K562 (cell line): Measurements from ENCODE around the gene SLC66A3. TPM values are rescaled to one million over a fixed set of nuclear protein-coding genes. Genes with fewer than 3 reads are reported as not detected.

Experiments used
- ATAC-seq: fragments of 200-7000 bp; cut with Tn5 transposase; 3 replicates; pipeline ENCODE4 v1.9.1; 2020; ENCODE audit warnings: moderate library complexity
- BruUV-seq: library from RNA; stranded (reverse); fragments of 400-500 nt; replicated peaks from 2 replicates; lab custom pipeline; 2021; lab: Mats Ljungman, UMichigan
- CTCF ChIA-PET: fragments of 300-600 bp; formaldehyde crosslinking; extraction: SDS; loops from one replicate; lab custom pipeline; 2021; ENCODE audit warnings: low intra/inter-chr PET ratio; lab: Yijun Ruan, JAX
- POLR2A ChIA-PET: fragments of 300-600, 350-650 bp; sonication (Branson Sonifier 250); formaldehyde crosslinking; extraction: SDS; loops from one replicate; lab custom pipeline; 2021; ENCODE audit warnings: antibody characterized with exemption, inconsistent platforms; lab: Yijun Ruan, JAX
- DNase-seq, 4 experiments: peaks; one replicate each; pipeline versions ENCODE4 v3.0.0 to v3.0.0-alpha.2; 2011 to 2018; ENCODE audit warnings: low spot score in 3 of 4, mixed read lengths in 3 of 4; ENCODE audit errors: extremely low read depth in 1 of 4
- FAIRE-seq: peaks from 2 replicates; lab custom pipeline; 2011; peaks lifted over from hg19 to GRCh38; lab: Jason Lieb, UNC
- H2AFZ ChIP-seq: 2 replicates; pipeline ENCODE4 v1.6.0; 2011; ENCODE audit warnings: low read depth, low read length, control low read depth, inconsistent platforms
- H3K27ac ChIP-seq: fragments of 200-600 bp; 3 replicates; pipeline ENCODE4 v1.8.0; 2011; ENCODE audit warnings: low read depth, mild to moderate bottlenecking, control low read depth, inconsistent platforms, low read length, moderate library complexity, mixed read lengths; ENCODE audit errors: extremely low read depth
- H3K27me3 ChIP-seq, 2 experiments: fragments of 300-600 bp in 1 of 2; 2 replicates in 1 of 2; 3 replicates in 1 of 2; pipeline versions ENCODE4 v1.6.0 to v1.8.0; 2011; ENCODE audit warnings: inconsistent platforms in 2 of 2, low read length in 2 of 2, mild to moderate bottlenecking in 1 of 2, mixed read lengths in 1 of 2, moderate library complexity in 1 of 2; ENCODE audit not compliant: control insufficient read depth in 2 of 2, insufficient read depth in 2 of 2
- H3K36me3 ChIP-seq: fragments of 300-600 bp; 3 replicates; pipeline ENCODE4 v1.8.0; 2011; ENCODE audit warnings: mild to moderate bottlenecking, low read length, inconsistent platforms; ENCODE audit not compliant: control insufficient read depth, insufficient read depth
- H3K4me1 ChIP-seq, 2 experiments: fragments of 200-600 bp in 1 of 2; replicated peaks in 1 of 2; 2 replicates in 1 of 2; 3 replicates in 1 of 2; pipeline versions ENCODE4 v1.5.1 to v1.8.0; 2011; ENCODE audit warnings: inconsistent platforms in 2 of 2, low read length in 2 of 2, mild to moderate bottlenecking in 1 of 2, mixed read lengths in 1 of 2, moderate library complexity in 1 of 2; ENCODE audit not compliant: control insufficient read depth in 2 of 2, insufficient read depth in 2 of 2
- H3K4me2 ChIP-seq: 2 replicates; pipeline ENCODE4 v1.6.1; 2011; ENCODE audit warnings: low read length, control low read depth, inconsistent platforms, mixed read lengths; ENCODE audit not compliant: insufficient read depth
- H3K4me3 ChIP-seq: fragments of 200-600 bp; sonication (generic), shearing (Covaris generic); 2 replicates; pipeline ENCODE4 v1.5.1; 2016; ENCODE audit warnings: control low read depth, inconsistent platforms
- H3K79me2 ChIP-seq: fragments of 200-600 bp; 3 replicates; pipeline ENCODE4 v1.8.0; 2011; ENCODE audit warnings: low read length, inconsistent platforms; ENCODE audit not compliant: control insufficient read depth, insufficient read depth
- H3K9ac ChIP-seq, 2 experiments: 2 replicates each; pipeline versions ENCODE4 v1.6.0 to v1.6.1; 2011; ENCODE audit warnings: low read depth in 2 of 2, low read length in 2 of 2, control low read depth in 1 of 2, inconsistent platforms in 1 of 2, mild to moderate bottlenecking in 1 of 2, mixed read lengths in 1 of 2; ENCODE audit not compliant: insufficient read depth in 1 of 2
- H3K9me1 ChIP-seq: one replicate; pipeline ENCODE4 v1.6.0; 2011; ENCODE audit warnings: inconsistent platforms, mild to moderate bottlenecking, low read length, moderate library complexity; ENCODE audit not compliant: control insufficient read depth, insufficient read depth
- H3K9me3 ChIP-seq: replicated peaks from 2 replicates; pipeline ENCODE4 v1.5.1; 2011; ENCODE audit warnings: low read depth, low read length, inconsistent platforms; ENCODE audit not compliant: control insufficient read depth, insufficient read depth
- H4K20me1 ChIP-seq: replicated peaks from 2 replicates; pipeline ENCODE4 v1.6.1; 2011; ENCODE audit warnings: low read length, inconsistent platforms, mixed read lengths; ENCODE audit not compliant: control insufficient read depth, insufficient read depth
- CEBPB ChIP-seq: fragments of 450-650 bp; IDR thresholded peaks from 2 replicates; pipeline ENCODE4 v1.6.1; 2016; ENCODE audit warnings: missing genetic modification characterization, missing compliant biosample characterization
- CREBBP ChIP-seq: IDR thresholded peaks from one replicate; pipeline ENCODE4 v1.6.1; 2012; ENCODE audit warnings: low read depth, mild to moderate bottlenecking, control low read depth, inconsistent platforms, low read length
- GTF2E2 ChIP-seq: fragments of 200-800 bp; sonication (Bioruptor generic); IDR thresholded peaks from 2 replicates; pipeline ENCODE4 v1.6.1; 2016; ENCODE audit warnings: missing genetic modification characterization, missing compliant biosample characterization
- MIER1 ChIP-seq: fragments of 450-650 bp; IDR thresholded peaks from 2 replicates; pipeline ENCODE4 v1.6.1; 2016; ENCODE audit warnings: antibody characterized with exemption, mild to moderate bottlenecking, low read depth
- POLR2AphosphoS2 ChIP-seq: IDR thresholded peaks from 2 replicates; pipeline ENCODE4 v1.6.1; 2012; ENCODE audit warnings: low read length, improper control_type of control experiment
- POLR2B ChIP-seq: fragments of 450-650 bp; IDR thresholded peaks from 2 replicates; pipeline ENCODE4 v1.6.1; 2018; ENCODE audit warnings: low read depth; ENCODE audit not compliant: partially characterized antibody
- POLR2H ChIP-seq: IDR thresholded peaks from 2 replicates; pipeline ENCODE4 v1.6.1; 2016; ENCODE audit warnings: missing genetic modification characterization, low read depth, mild to moderate bottlenecking, control low read depth, missing compliant biosample characterization, moderate library complexity
- RUNX1 ChIP-seq: sonication (generic); IDR thresholded peaks from 2 replicates; pipeline ENCODE4 v1.6.1; 2016; ENCODE audit warnings: antibody characterized with exemption, low read depth
- SOX6 ChIP-seq: fragments of 450-650 bp; IDR thresholded peaks from 2 replicates; pipeline ENCODE4 v1.6.1; 2014; ENCODE audit warnings: mild to moderate bottlenecking
- SPI1 ChIP-seq: IDR thresholded peaks from 2 replicates; pipeline ENCODE4 v1.6.1; 2011; ENCODE audit warnings: low read depth, low read length, control low read depth, borderline replicate concordance
- ZZZ3 ChIP-seq: fragments of 450-650 bp; IDR thresholded peaks from 2 replicates; pipeline ENCODE4 v1.6.1; 2016; ENCODE audit warnings: antibody characterized with exemption, mild to moderate bottlenecking, moderate library complexity
- WGBS: fragments of 100-300 bp; shearing (Covaris generic); methylation state at CpG from one replicate; pipeline ENCODE4 v1.1.6; 2016; ENCODE audit warnings: low coverage, mixed read lengths; ENCODE audit not compliant: insufficient coverage; ENCODE audit errors: missing lambda C conversion rate; 5-methylcytosine and 5-hydroxymethylcytosine counted together
- in situ Hi-C: fragments of 300-500 bp; cut with MboI; formaldehyde crosslinking; loops from 4 replicates; pipeline ENCODE4 v1.15.0; 2018; ENCODE audit warnings: inconsistent platforms, mixed read lengths
- intact Hi-C: fragments of 100-400 bp; cut with micrococcal nuclease; formaldehyde crosslinking; loops from 2 replicates; pipeline ENCODE4 v1.14.2; 2022
- polyA plus RNA-seq, 8 experiments: library from polyadenylated mRNA; depleted of rRNA in 4 of 8; stranded (reverse) in 5 of 8; unstranded in 3 of 8; fragments of >200 nt; fragmentation: Nextera tagmentation in 2 of 8; fragmentation: Illumina TruSeq in 1 of 8; extraction: Ambion mirVana in 2 of 8; extraction: Trizol in 1 of 8; gene quantifications; 2 replicates each; pipeline versions ENCODE4 v1.2.1 to v1.2.3, GENCODE V29; 2011 to 2014; ENCODE audit warnings: inconsistent platforms in 1 of 8, missing spikeins in 1 of 8
- total RNA-seq, 7 experiments: library from RNA; depleted of rRNA in 6 of 7; stranded (reverse); fragments of >200 nt in 6 of 7; fragmentation: Illumina TruSeq in 2 of 7; extraction: Trizol in 2 of 7; gene quantifications; 2 replicates each; pipeline versions ENCODE4 v1.2.1 to v1.2.3, GENCODE V29; 2011 to 2021; ENCODE audit warnings: low replicate concordance in 1 of 7
- TF ChIP-seq, protein P1 (sequence below), 2 experiments: fragments of 200-800 bp in 1 of 2; sonication (Bioruptor generic) in 1 of 2; sonication (generic) in 1 of 2; formaldehyde crosslinking in 1 of 2; IDR thresholded peaks in 1 of 2; conservative IDR thresholded peaks in 1 of 2; 2 replicates each; pipeline versions ENCODE4 v1.5.0 to v1.6.1; 2016 to 2020; ENCODE audit warnings: missing compliant biosample characterization in 1 of 2, missing genetic modification characterization in 1 of 2, missing genetic modification reagents in 1 of 2

The SLC66A3 gene
- total and polyA plus RNA-seq, 9 of the 15 experiments (the other 6 are each of a cell fraction or from before 2014, with no cell fraction given) = 2.8 to 30.0 (median 9.1) TPM

GRCh38 chr2:11187731-11188130, 32.5 kb downstream of the SLC66A3 start:
- no peaks in the 10 kb centered on the region for H3K9me1 ChIP-seq
- intact Hi-C loops = no loop called here
- WGBS = 37% methylated on average over 2 of the region's 2 CpGs
- H3K27me3 ChIP-seq = no peaks in the 10 kb centered on the region
- FAIRE-seq = no peak
- 0 out of 2 replicates have a peak, but pooled peaks have one; percentile 40 for TF ChIP-seq POLR2H (tag)
- peak; percentile 24; the same call in 1 of the 2 replicates for TF ChIP-seq CEBPB (tag)
- peak; percentile 69; the same call in 1 of the 2 replicates for TF ChIP-seq SPI1
- TF ChIP-seq, protein P1, sequence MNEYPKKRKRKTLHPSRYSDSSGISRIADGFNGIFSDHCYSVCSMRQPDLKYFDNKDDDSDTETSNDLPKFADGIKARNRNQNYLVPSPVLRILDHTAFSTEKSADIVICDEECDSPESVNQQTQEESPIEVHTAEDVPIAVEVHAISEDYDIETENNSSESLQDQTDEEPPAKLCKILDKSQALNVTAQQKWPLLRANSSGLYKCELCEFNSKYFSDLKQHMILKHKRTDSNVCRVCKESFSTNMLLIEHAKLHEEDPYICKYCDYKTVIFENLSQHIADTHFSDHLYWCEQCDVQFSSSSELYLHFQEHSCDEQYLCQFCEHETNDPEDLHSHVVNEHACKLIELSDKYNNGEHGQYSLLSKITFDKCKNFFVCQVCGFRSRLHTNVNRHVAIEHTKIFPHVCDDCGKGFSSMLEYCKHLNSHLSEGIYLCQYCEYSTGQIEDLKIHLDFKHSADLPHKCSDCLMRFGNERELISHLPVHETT (CRISPR knock-in tag; conservative IDR thresholded peaks at IDR 0.05 in 1 of 2, IDR thresholded peaks at IDR 0.05 in 1 of 2) = no peak
- no peak for TF ChIP-seq POLR2B
- TF ChIP-seq CREBBP = no peak
- no peak for TF ChIP-seq POLR2AphosphoS2
- TF ChIP-seq SOX6 = peak; percentile 8; the same call in 1 of the 2 replicates
- TF ChIP-seq MIER1 = no peak
- TF ChIP-seq RUNX1 = no peak
- no peak for TF ChIP-seq ZZZ3
- peak; percentile 69; the same call in 1 of the 2 replicates for TF ChIP-seq GTF2E2
- TF ChIP-seq, all 486 proteins: peak for 5
- no peak overlapping the region for H3K4me3 ChIP-seq
- in situ Hi-C loops = no loop called here
- H2AFZ ChIP-seq = no peak overlapping the region
- H3K4me1 ChIP-seq = peaks cover 0 to 13% of the 10 kb centered on the region in 2 experiments; a peak in 2 of 5 replicates
- DNase-seq (no peak), ATAC-seq (no peak)
- ChIA-PET CTCF (no interaction called here), POLR2A (no interaction called here)
- H3K4me2 ChIP-seq = no peak overlapping the region
- BruUV-seq = no TSS peak
- H3K79me2 ChIP-seq = no peaks in the 10 kb centered on the region
- H3K9ac ChIP-seq = no peak overlapping the region
- H4K20me1 ChIP-seq = no peaks in the 10 kb centered on the region
- no peaks in the 10 kb centered on the region for H3K9me3 ChIP-seq
- H3K27ac ChIP-seq = no peak overlapping the region; the same call in 2 of the 3 replicates
- peaks cover 34% of the 10 kb centered on the region; the same call in 2 of the 3 replicates for H3K36me3 ChIP-seq
